AG04449 (cell line): ENCODE results near the gene LRTM2.

Experiments used
- CTCF ChIA-PET: fragments of 350-600 bp; formaldehyde crosslinking; extraction: SDS; loops from one replicate; lab custom pipeline; 2021; ENCODE audit warnings: antibody characterized with exemption; lab: Yijun Ruan, JAX
- POLR2A ChIA-PET: fragments of 400-600, 350-600 bp; formaldehyde crosslinking; extraction: SDS; loops from one replicate; lab custom pipeline; 2020; ENCODE audit warnings: antibody characterized with exemption, inconsistent platforms; lab: Yijun Ruan, JAX
- DNase-seq: peaks from one replicate; pipeline ENCODE4 v3.0.0-alpha.2; 2010; ENCODE audit warnings: low read depth, low spot score
- H3K4me3 ChIP-seq: 2 replicates; pipeline ENCODE4 v1.5.1; 2011; ENCODE audit warnings: low read depth, mild to moderate bottlenecking, control low read depth, low read length
- CTCF ChIP-seq: IDR thresholded peaks from one replicate; pipeline ENCODE4 v1.5.1; 2011; ENCODE audit warnings: mild to moderate bottlenecking, moderate library complexity, low read length, control low read depth, inconsistent platforms; ENCODE audit not compliant: insufficient read depth; ENCODE audit errors: missing control alignments

Gene LRTM2

GRCh38 chr12:1792406-1792805 lies 28.0 kb upstream of the LRTM2 start:
- TF ChIP-seq CTCF, result no peak
- ChIA-PET POLR2A (no interaction called here), CTCF (interaction anchor here (0.8 to 15.8 kb wide), 16 partner anchors 7 to 795 kb away, joined by 3 to 767 read pairs (median 4); partner anchors contain the start of gene WNT5B)
- no peak for DNase-seq
- no peak overlapping the region for H3K4me3 ChIP-seq

- no peak for TF ChIP-seq CTCF
- no peak for DNase-seq
- ChIA-PET CTCF (interaction anchor here (0.8 to 15.8 kb wide), 8 partner anchors 11 to 986 kb away, joined by 3 to 767 read pairs (median 29); partner anchors contain the start of gene WNT5B), POLR2A (no interaction called here)
- no peak overlapping the region for H3K4me3 ChIP-seq
These were observed 26.7 kb upstream of the LRTM2 start for GRCh38 chr12:1793426-1794210.

- CTCF ChIA-PET, result interaction anchor here (0.8 to 15.8 kb wide), 16 partner anchors 9 to 985 kb away, joined by 3 to 767 read pairs (median 5); partner anchors contain the start of gene WNT5B
- no peak overlapping the region for H3K4me3 ChIP-seq
- no peak for TF ChIP-seq CTCF
- DNase-seq, result no peak
- POLR2A ChIA-PET, result no interaction called here
These were observed 25.8 kb upstream of the LRTM2 start for GRCh38 chr12:1794440-1795090.

GRCh38 chr12:1795221-1795784 lies 25.1 kb upstream of the LRTM2 start:
- ChIA-PET POLR2A (interaction anchor here (0.7 kb wide), 1 partner anchor 105 kb away, joined by 3 read pairs; the partner anchor contains the start of gene ADIPOR2), CTCF (interaction anchor here (0.6 to 15.8 kb wide), 29 partner anchors 10 to 984 kb away, joined by 3 to 767 read pairs (median 4); partner anchors contain the start of gene WNT5B)
- no peak for DNase-seq
- H3K4me3 ChIP-seq, result no peak overlapping the region; the same call in 1 of the 2 replicates
- no peak for TF ChIP-seq CTCF

GRCh38 chr12:1795785-1796514 lies 24.4 kb upstream of the LRTM2 start:
- no peak for DNase-seq
- H3K4me3 ChIP-seq, result peak overlapping the region; percentile 47
- CTCF ChIA-PET, result interaction anchor here (0.6 to 15.8 kb wide), 27 partner anchors 10 to 821 kb away, joined by 3 to 767 read pairs (median 4); partner anchors contain the start of gene WNT5B
- TF ChIP-seq CTCF, result peak; percentile 88
- POLR2A ChIA-PET, result interaction anchor here (0.7 kb wide), 1 partner anchor 105 kb away, joined by 3 read pairs; the partner anchor contains the start of gene ADIPOR2
